HG03432 (cell line): ENCODE data around the gene DOCK3.

Experiments
- ATAC-seq: cut with Tn5 transposase; IDR thresholded peaks from one replicate; pipeline ENCODE4 v1.9.1; 2021; ENCODE audit warnings: mild to moderate bottlenecking, moderate library complexity; ENCODE audit not compliant: unreplicated experiment

The DOCK3 gene

GRCh38 chr3:51392355-51393133 is 717.8 kb downstream of the DOCK3 start:
- ATAC-seq: no peak

- ATAC-seq: no peak
Observed at GRCh38 chr3:51393134-51393495, 718.4 kb downstream of the DOCK3 start.

GRCh38 chr3:51393564-51393963 is 718.8 kb downstream of the DOCK3 start:
- ATAC-seq: no peak

- ATAC-seq: no peak
Observed at GRCh38 chr3:51394541-51394940, 719.8 kb downstream of the DOCK3 start.

- ATAC-seq: no peak
Observed at GRCh38 chr3:51395493-51396213, 720.9 kb downstream of the DOCK3 start.

GRCh38 chr3:51396401-51396800 is 721.7 kb downstream of the DOCK3 start:
- ATAC-seq: no peak

- no peak for ATAC-seq
Observed at GRCh38 chr3:51397392-51397791, 722.7 kb downstream of the DOCK3 start.

GRCh38 chr3:51398595-51399310 is 724.0 kb downstream of the DOCK3 start:
- ATAC-seq: no peak

GRCh38 chr3:51400166-51400565 is 725.4 kb downstream of the DOCK3 start:
- ATAC-seq: no peak

- no peak for ATAC-seq
Observed at GRCh38 chr3:51401735-51402134, 727.0 kb downstream of the DOCK3 start.

- ATAC-seq: no peak
Observed at GRCh38 chr3:51403675-51404074, 728.9 kb downstream of the DOCK3 start.

GRCh38 chr3:51408021-51408420 is 733.3 kb downstream of the DOCK3 start:
- no peak for ATAC-seq

GRCh38 chr3:51408813-51409212 is 734.1 kb downstream of the DOCK3 start:
- ATAC-seq: no peak

GRCh38 chr3:51422211-51422610 is 747.5 kb downstream of the DOCK3 start:
- ATAC-seq: no peak

GRCh38 chr3:51426921-51427320 is 752.2 kb downstream of the DOCK3 start:
- no peak for ATAC-seq

GRCh38 chr3:51429138-51429537 is 754.4 kb downstream of the DOCK3 start:
- no peak for ATAC-seq
